HTERT RPE-1 (cell line): ENCODE data around the gene PDE1A.

ENCODE experiments used
- in situ Hi-C: fragments of 300-500 bp; cut with MboI; formaldehyde crosslinking; loops from 4 replicates; pipeline ENCODE4 v1.14.3; 2020; ENCODE audit warnings: low sequenced_read_pairs

Gene PDE1A

GRCh38 chr2:182220335-182220734, 206.5 kb downstream of the PDE1A start:
- in situ Hi-C loops: no loop called here

DNA sequence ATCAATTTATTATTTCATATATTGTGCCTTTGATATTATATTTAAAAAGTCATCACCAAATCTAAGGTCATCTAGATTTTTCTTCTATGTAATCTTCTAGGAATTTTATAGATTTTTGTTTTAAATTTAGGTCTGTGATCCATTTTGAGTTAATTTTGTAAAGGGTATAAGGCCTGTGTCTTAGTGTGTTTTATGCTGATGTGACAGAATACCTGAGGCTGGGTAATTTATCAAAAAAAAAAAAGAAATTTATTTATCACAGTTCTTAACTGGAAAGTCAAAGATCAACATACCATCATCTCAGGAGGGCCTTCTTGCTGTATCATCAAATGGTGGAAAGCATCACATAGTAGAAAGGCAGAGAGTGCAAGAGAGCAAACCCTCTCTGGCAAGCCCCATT, 216.2 kb downstream of the PDE1A start:
- in situ Hi-C loops: no loop called here

DNA sequence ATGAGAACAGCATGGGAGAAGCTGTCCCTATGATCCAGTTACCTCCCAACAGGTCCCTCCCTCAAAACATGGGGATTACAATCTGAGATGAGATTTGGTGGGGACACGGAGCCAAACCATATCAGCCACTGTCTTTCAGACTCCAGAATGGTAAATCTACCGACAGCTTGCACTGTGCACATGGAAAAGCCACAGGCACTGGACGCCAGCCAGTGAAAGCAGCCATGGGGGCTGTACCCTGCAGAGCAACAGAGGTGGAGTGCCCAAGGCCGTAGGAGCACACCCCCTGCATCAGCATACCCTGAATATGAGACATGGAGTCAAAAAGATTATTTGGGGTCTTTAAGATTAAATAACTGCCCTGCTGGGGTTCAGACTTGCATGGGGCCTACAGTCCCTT, 218.4 kb downstream of the PDE1A start:
- in situ Hi-C loops: no loop called here

- in situ Hi-C loops: no loop called here
These were observed 219.6 kb downstream of the PDE1A start for GRCh38 chr2:182207049-182207746.

- in situ Hi-C loops: loop anchor here (25.0 kb wide), 1 partner anchor 440 kb away; no protein-coding TSS in a partner anchor
These were observed 229.3 kb downstream of the PDE1A start for GRCh38 chr2:182197529-182197928.

- in situ Hi-C loops: loop anchor here (25.0 kb wide), 1 partner anchor 444 kb away; no protein-coding TSS in a partner anchor
These were observed 233.5 kb downstream of the PDE1A start for GRCh38 chr2:182193291-182193690.

DNA sequence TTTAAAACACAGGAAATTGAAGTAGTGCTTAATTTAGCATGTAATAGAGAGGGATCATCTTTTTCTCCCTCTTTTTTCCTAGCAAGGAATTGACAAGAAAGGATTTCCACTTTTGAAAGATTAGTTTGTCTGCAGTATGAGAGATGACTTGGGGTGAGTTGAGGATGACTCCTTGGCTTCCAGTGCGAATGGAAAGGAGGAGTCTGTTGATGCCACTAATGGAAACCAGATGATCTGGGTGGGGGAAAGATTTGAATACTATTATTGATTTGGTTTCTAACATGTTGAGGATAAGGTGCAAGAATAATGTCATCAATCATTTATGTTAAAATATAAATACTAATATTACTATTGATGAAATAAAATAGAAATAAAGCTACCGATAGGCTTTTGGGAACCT, 235.8 kb downstream of the PDE1A start:
- in situ Hi-C loops: loop anchor here (25.0 kb wide), 1 partner anchor 446 kb away; no protein-coding TSS in a partner anchor

DNA sequence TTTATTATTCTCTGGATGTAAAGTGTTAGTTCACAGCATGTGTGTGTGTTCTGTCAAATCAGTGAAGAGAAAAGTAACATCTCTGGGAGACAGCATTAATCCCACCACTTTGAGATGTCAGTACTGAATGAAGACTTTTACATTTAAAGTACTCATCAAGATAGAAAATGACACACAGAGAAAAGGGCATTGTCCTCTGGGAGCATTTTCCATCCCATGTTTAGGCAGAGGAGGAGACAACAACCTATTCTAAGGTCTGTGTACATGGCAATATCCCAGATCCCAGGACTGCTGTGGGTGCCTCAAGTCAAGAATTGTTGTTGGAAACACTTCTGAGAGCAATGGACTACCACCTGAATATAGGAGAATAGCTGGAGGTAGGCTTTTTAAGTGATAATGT, 239.7 kb downstream of the PDE1A start:
- in situ Hi-C loops: loop anchor here (25.0 kb wide), 1 partner anchor 450 kb away; no protein-coding TSS in a partner anchor

GRCh38 chr2:182186132-182186735, 240.6 kb downstream of the PDE1A start:
- in situ Hi-C loops: loop anchor here (25.0 kb wide), 1 partner anchor 451 kb away; no protein-coding TSS in a partner anchor

DNA sequence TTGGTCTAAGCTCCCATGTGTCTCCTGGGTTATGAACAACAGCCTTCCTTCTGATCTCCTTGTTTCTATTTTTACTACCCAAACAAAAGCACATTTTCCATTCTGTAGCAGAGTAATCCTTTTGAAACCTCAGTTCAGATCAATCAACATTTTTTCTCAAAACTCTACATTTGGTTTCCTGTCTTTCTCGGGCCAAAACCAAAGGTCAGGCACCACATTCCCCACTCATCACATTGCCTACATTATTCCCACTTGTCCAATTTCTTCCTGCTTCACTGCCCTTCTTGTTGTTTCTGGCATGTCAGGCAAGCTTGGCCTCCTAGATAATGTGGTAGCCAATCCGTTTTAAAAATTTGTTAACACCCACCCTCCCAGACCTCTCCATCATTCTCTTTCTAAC, 244.4 kb downstream of the PDE1A start:
- in situ Hi-C loops: loop anchor here (25.0 kb wide), 1 partner anchor 455 kb away; no protein-coding TSS in a partner anchor

- in situ Hi-C loops: loop anchor here (25.0 kb wide), 1 partner anchor 456 kb away; no protein-coding TSS in a partner anchor
These were observed 245.5 kb downstream of the PDE1A start for GRCh38 chr2:182181381-182181780.

GRCh38 chr2:182179176-182179575, 247.7 kb downstream of the PDE1A start:
- in situ Hi-C loops: loop anchor here (25.0 kb wide), 1 partner anchor 458 kb away; no protein-coding TSS in a partner anchor

DNA sequence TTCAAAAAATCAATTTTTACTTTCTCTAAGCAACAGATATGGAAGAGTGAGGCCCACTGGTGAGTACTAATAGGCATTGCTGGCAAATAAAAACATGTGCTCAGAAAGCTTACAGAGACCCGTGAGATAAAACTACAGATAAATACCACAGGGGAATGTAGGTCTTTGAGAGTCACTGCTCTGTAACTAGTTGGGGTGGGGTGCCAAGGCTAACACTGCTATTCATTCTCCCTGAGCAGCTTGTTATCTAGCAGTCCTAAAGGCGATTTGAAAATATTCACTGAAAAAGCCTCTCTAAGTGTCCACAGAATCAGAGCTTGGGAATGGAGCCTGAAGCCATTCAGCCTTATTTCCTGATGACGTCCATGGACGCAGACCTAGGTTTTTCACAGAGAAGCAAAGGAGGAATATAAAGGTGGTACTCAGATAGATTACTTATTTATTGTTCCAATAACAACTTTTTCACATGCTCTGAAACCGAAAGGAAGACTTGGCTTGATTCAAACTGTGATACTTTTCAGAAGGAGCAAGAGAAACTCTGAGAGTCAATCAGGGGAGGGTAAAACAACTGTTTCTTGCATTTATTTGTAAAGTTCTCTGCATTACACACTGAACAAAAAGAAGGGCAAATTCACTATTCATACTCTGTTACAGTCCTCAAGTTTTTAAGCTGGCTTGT, 252.8 kb downstream of the PDE1A start:
- in situ Hi-C loops: no loop called here

- in situ Hi-C loops: no loop called here
These were observed 256.5 kb downstream of the PDE1A start for GRCh38 chr2:182170341-182170740.

GRCh38 chr2:182167882-182168281, 259.0 kb downstream of the PDE1A start:
- in situ Hi-C loops: no loop called here

DNA sequence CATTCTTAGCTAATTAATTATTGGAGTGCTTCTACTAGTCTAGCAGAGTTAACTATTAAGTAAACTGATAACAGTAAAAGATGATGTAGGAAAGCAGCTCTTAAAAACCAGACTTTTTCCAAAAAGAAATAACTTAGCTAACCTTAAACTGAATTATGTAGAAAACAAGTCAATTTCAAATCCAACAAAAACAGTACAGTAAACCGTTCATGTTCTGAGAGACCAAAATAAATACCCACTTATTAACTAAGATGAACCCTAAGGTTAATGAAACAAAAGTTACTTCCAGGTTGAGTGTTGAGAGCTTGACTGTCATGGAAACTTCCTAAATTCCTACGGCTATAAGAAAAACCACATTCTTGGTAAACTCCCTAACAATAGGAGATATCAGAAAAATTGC, 260.0 kb downstream of the PDE1A start:
- in situ Hi-C loops: no loop called here

DNA sequence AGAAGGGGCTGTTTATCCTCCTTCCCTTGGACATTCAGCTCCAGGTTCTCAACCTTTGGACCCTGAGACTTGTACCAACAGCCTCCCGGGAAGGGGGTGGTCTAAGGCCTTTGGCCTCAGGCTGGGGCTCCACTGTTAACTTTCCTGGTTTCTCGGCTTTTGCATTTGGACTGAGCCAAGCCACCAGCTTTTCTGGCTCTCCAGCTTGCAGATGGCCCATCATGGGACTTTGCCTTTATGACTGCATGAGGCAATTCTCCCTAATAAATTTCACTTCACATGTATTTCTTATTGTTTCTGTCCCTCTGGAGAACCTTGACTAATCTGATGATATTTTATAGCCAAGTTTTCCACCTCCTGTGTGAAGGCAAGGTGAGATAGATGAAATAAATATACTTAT, 260.4 kb downstream of the PDE1A start:
- in situ Hi-C loops: no loop called here

DNA sequence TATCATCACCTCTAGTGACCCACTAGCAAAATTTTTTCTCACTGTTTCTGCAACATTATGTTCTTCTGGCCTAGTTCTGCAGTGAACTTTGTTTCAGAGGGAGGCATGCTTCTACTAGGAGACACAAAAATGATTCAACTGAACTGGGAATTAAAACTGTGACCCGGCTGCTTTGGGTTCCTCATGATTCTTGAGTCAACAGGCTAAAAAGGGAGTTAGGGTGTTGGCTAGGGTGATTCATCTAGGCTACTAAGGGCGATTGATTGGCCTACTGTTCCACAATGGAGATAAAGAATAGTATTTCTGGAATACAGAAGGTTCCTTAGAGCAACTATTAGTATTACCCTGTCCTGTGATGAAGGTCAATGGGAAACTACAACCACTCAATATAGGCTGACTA, 261.6 kb downstream of the PDE1A start:
- in situ Hi-C loops: no loop called here

DNA sequence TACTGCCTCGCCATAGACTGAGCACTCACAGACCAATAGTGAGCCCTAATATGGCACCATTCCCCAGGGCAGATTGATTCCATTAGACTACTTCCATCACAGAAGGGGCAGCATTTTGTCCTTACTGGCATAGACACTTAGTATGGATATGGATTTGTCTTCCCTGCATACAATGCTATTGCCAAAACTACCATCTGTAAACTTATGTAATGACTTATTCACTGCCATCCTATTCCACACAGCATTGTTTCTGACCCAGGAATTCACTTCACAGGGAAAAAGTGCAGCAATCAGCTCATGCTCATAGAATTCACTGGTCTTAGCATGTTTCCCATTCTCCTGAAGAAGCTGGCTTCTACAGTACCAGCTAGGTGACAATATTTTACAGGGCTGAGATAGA, 262.1 kb downstream of the PDE1A start:
- in situ Hi-C loops: no loop called here

DNA sequence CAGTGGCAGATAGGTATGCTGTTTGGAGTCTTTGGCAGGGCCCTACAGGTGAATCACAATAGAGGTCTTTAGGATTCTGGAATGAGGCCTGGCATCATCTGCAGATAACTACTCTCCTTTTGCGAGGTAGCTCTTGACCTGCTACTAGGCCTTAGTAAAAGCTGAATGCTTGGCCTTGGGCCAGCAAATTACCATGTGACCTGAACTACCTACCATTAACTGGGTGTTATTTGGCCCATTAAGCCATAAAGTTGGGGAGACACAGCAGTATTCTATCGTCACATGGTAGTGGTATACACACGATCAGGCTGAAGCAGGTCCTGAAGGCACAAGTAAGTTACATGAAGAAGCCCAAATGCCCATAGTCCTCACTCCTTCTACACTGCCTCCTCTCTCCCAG, 263.0 kb downstream of the PDE1A start:
- in situ Hi-C loops: no loop called here

GRCh38 chr2:182148344-182148743, 278.5 kb downstream of the PDE1A start:
- in situ Hi-C loops: no loop called here

DNA sequence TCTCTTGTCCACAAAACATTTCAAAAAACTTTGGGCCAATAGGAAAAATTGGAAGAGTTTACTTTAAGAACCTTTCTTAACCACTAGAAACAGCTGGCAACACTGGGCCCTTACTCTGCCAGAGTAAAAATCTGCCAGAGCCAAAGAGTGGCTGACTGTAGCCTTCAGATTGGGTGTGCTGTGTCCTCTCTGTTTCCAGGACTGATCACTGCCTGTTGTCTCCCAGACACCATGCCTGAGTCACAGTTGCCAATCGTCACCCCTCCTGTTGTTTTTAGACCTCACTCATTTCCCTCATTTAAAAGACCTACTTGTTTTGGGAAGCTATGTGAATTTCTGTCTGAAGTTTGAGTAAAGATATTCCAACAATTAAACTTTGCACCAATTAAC, 282.1 kb downstream of the PDE1A start:
- in situ Hi-C loops: no loop called here
